Activated T-helper 1 cell treated with Interleukin-2 at 50 U/mL for 16 hours (primary cell): Measurements from ENCODE around the gene USP13.
"Not testable (repeated sequence)": the region's sequence is repeated elsewhere in the genome, so short reads cannot be mapped to it uniquely, and the experiment has no call there.

Experiments
- DNase-seq: peaks from one replicate; pipeline ENCODE4 v3.0.0-alpha.2; 2020; ENCODE audit warnings: low read depth

The USP13 gene

DNA sequence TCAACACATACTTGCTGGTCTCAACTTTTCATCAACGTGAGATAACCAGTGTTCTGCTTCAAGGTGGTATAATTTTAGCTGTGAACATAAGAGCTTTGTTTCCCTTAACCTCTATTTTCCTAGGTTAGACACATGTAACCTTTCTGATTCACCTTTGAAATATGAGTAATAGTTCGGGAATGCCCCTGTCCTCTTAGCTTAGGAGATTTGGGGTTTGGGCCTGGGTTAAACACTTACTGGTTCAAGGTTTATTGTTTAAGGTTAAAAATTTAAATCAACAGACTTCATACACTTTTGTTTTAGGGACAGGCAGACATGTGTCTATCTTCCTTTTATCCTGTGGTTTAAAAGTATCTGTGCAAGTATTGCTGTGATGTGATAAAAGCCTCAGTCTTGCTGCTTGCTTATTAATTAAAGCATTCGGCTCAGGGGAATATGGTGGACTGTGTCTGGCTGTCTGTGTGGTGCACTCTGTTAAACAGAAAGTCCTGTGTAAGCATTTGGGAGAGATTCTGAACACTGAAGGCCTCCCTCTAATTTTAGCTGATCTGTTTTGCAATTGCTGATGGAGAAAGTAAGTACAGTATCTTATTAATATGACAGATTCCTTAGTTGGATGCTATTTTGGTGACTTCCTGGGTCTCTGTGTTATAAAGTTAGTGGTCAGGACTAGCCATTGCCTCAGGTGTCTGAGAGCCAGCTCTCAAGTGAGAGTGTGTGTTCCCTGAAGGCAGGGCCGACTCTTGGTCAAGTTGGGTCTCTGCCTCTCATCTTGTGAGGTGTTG lies 81.8 kb downstream of the USP13 start:
- DNase-seq = no peak

DNA sequence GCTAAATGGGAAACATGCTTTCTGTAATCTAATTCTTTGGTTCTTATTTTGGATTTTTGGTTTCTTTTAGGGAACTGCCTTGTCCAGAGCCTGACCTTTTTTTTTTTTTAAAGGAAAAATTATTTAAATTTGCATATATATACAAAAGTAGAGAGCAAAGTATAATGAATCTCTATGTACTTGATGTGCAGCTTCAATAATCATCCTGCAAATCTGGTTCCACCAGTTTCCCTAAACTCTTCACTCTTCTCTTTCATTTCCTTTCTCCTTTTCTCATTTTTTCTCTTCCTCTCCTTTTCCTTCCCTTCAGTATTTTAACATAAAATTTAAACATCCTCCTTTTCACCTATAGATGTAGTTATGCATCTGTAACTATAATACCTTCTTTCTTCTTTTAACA lies 82.5 kb downstream of the USP13 start:
- no peak for DNase-seq

DNA sequence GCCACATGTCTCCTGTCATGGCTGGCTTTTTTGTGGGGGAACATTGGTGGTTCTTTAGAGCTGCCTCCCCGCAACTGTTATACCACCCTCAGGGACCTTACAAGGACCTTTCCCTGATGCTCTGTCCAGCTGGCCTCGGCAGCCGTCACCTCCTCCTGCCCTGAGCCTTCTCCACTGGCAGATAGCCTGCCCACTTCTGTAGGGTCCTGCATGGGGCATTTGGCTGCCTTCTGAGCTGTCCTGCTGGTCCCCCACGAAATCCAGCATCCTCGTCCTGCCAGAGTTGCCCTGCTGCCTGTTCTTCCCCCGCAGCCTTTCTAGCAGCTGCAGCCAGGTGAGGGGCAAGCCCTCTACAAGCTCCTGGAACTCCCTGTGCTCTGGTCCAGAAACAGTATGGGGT lies 86.2 kb downstream of the USP13 start:
- no peak for DNase-seq

DNA sequence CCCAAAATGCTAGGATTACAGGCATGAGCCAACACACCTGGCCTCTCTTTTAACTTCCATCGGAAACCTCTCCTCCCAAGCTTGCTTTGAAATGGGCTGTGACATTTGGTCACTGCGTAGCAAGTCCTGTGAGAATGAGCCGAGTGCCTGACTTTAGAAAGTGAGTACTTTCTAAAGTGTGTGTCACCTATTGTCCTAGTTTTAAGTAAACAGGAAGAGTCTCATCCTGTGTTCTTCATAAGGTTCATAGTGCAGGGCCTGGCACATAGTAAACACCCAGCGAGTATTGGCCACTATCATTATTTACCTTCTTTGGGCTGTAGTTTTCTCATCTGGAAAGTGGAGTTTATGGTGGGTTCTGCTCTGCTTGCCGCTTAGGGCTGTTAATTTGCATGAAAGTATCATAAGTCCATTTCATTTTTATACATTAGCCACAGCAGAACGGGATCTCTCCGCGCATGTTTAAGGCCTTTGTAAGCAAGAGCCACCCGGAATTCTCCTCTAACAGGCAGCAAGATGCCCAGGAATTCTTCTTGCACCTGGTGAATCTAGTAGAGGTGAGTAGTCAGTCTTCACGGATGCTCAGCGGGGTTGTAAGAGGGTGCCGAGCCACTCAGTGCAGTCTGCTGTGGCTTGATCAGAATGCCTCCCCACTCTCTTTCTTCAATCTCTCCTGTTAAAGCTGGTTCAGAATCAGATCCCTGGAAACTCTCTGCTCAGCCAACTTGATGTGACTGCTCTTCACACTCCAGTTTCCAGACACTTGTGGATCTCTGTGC lies 87.2 kb downstream of the USP13 start:
- no peak for DNase-seq

DNA sequence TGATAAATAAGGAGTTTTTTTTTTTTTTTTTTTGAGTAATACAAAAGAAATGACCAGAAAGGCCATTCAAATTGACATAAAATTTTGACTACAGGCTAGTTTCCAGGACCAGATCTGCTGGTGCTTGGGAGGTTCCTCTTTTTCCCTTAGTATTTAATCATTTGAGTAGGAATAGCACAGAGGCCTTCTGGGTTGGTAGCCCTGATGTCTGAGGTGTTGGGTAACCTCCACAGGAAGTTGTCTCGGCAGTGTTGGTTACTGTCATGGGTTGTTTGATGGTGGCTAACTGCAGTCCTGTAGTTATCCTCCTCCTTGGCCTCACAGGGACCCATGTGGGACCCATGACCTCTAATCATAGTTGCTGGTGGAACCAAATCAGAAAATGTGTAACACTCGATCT lies 91.1 kb downstream of the USP13 start:
- no peak for DNase-seq

DNA sequence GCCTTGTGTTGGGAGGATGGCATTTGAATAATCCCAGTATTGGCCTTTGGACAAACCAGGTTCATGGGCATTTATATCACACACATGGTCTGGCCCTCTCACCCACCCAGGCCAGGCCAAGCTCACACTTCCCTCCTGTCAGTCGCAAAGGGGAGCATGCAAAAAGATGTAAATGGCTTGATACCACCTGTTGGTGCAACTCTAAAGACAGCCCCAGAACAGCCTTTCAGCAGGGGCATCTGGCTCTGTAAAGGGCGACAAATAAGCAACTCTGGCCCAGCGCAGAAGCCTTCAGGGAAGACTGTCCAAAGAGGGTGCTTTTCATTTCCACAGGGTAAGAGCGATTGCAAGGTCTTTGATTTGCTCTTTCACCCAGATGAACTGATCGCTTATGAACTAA lies 91.8 kb downstream of the USP13 start:
- no peak for DNase-seq

DNA sequence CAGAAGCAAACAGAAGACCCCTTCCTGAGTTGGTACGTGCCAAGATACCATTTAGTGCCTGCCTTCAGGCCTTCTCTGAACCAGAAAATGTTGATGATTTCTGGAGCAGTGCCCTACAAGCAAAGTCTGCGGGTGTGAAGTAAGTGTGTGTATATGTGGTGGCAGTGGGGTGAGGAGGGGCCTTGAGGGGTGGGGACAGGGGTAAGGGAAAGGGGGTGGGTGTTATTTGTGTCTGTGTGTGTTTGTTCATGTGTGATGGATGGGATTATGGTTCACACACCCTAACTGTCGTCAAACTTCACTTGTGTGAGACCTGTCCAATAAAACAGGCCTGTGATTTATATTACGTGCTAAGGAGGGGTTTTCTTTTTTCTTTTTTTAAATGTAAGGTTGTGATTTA lies 92.2 kb downstream of the USP13 start:
- no peak for DNase-seq

DNA sequence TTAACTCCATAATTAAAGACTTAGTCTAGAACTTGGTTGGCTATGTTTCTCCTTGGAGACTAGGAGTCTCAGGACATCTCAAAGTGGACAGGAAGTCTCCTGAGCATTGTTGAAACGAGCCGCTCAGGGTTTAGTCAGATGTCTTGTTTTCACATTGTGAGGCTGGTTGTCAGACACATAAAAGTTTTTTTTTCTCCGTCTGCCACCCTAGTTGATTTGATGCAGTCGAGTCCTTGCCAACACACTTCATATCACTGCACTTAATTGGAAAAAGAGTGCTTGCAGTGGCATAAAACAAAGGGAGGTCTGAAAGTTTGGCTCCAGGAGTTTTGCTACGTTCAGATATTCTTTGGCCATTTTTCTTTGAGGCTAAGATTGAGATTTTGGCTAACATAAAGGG lies 92.9 kb downstream of the USP13 start:
- DNase-seq = no peak

DNA sequence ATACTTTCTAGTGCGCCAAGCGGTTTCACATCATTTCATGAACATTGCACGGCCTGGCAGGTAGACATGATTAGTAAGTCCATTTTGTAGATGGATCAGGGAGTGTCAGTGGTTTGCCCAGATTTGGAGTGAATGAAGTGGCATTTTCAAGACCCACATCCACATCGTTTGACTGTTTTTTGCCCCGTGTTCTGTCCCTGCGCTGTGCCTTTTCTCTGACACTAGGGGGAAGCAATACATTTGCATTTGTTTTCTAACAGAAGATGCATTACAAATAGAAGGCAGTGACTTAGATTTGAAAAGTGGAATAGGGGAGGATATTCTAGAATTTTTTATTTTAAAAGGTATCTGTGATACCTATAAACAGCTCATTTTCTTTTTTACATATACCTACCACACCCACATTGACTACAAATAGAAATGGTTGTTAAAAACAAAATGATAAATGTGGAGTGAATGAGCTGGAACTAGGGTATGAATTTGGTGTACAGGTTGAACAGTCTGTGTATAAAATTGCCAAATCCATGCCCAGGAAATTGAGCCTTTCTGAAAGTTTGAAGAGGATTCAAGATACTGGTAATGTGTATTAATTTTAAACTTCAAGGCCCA lies 98.0 kb downstream of the USP13 start:
- DNase-seq = no peak

DNA sequence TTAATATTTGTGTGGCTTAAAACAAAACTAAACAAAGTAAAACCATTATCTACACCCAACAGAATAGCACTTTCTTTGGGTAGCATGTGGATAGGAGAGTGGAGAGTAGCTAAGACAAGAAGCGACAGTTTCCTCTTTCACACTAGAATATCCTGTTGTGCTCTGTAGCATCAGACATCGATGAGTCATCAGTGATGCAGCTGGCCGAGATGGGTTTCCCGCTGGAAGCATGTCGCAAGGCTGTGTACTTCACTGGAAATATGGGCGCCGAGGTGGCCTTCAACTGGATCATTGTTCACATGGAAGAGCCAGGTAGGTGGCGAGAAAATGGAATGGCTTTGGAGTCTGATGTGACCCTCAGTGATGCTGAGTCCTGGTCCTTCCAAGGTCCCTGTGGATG lies 108.1 kb downstream of the USP13 start:
- no peak for DNase-seq

DNA sequence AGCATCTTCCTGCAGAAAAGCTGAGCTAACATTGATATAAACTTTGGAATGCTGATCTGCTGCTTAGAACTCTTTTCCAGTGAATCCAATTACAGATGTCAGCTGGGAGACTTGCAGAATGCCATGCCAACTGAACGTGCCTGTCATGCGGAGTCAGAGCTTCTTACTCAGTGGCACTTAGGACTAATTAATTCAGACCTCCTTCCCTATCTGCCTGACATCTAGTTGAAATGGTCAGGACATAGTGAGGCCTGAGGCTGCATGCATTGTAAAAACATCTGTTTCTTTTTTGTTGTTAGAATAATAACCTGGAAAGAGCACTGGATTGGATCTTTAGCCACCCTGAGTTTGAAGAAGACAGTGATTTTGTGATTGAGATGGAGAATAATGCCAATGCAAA lies 112.6 kb downstream of the USP13 start:
- no peak for DNase-seq

DNA sequence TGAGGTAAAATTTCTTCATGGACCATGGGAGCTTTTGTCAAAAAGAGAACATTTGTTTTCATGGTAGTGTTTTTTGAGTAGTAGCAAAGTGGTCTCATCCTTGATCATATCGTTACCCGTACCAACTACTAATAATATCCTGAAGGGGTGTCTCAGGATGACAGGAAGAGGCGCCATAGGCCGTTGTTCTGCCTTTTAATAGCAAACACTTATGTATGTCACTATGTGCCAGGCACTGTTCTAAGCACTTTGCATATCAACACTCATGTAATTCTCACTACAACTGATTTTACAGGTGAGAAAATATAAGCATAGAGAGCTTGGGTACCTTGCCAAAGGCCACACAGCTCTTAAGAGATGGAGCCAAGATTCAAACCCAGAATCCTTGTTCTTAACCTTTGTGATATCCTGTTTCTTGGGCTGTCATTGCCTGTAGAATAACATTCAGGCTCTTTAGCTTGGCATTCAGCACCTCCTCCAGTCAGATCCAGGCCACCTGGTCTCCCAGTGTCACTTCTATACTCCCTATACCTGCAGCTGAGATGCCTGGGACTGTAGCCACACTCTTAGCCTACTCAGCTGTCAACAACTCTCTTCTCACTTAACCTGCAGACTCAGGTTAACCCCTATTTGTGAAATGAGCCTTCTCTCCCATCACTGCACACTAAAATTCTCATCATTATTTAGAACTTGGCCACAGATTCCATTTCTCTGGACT lies 113.7 kb downstream of the USP13 start:
- DNase-seq = no peak

DNA sequence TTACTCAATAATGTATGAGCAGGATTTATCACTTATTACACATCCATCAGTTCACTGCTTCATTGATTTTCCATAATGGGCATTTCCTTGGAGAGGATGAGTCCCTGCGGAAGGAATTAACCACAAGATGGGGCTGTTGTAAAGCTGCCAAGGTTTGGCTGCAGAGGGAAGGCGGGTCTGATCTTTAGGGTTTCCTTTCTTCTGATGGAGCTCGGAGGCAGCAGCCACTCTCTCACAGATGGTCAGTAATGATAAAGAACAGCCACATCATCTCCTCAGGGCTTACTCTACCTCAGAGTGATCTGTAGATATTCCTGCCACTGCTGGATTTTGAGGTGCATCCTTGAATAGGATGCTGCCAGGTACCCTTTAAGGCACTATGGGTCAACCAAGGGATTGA lies 115.2 kb downstream of the USP13 start:
- no peak for DNase-seq

DNA sequence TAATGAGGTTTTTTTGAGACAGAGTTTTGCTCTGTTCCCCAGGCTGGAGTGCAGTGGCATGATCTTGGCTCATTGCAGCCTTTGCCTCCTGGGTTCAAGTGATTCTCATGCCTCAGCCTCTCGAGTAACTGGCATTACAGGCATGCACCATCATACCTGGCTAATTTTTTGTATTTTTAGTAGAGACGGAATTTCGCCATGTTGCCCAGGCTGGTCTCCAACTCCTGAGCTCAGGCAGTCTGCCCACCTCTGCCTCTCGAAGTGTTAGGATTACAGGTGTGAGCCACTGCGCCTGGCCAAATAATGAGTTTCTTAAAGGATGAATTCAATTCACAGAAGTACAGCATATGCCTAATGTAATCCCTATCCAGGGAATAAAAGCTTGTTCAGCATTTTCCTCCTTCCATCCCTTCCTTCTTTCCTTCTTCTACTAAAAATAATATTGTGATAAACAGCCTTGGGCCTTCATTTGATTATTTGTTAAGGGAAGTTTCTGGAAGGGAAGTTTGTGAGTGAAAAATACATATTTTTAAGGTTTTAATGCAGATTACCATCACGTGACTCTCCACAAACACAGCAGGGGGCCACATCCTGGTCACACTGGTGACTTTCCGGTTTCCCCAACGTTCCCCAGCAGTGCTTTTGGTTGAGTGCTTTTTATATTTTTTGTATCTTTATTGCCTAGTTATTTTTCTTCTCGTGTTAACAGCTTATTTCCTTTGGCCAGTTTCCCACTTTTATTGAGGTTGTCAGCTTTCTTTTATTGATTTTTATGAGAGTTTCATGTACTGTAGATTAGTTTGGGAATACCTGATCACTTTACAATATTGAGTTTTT lies 116.8 kb downstream of the USP13 start:
- DNase-seq = no peak

DNA sequence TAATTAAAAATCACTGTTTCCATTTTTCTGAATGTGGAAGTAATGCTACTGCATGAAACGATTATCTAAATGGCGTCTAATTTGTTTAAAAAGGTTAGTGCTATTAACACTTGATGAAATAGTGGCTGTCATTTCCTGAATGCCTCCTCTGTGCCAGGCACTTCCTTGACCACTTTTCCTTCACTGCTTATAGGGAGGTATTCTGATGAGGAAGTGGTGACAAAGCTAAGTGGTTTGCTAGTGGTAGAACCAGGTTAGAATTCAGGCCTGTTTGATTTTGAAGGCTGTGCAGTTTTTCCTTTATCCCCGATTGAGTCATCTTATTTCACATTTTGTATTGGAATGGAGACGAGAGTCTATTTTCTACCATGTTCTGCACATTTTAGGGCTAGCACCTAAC lies 119.0 kb downstream of the USP13 start:
- DNase-seq = no peak

DNA sequence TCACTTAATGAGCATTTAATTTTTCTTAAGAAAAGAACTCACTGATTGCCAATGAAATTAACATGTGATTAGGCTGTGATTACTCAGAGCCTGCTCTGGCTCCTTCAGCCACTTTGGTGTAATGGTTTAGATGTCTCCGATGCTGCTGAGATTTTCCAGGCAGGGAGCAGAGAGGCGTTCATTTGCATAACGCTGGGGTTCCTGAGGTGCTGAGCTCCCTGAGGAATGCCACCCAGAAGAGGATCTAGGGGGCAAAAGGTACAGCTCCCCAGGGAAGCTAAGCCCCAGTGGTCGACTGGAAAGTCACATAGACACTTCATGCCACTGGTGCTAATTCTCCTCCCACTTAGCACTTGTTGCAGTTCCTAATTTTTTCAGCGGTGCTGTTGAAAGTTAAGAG lies 119.5 kb downstream of the USP13 start:
- no peak for DNase-seq

DNA sequence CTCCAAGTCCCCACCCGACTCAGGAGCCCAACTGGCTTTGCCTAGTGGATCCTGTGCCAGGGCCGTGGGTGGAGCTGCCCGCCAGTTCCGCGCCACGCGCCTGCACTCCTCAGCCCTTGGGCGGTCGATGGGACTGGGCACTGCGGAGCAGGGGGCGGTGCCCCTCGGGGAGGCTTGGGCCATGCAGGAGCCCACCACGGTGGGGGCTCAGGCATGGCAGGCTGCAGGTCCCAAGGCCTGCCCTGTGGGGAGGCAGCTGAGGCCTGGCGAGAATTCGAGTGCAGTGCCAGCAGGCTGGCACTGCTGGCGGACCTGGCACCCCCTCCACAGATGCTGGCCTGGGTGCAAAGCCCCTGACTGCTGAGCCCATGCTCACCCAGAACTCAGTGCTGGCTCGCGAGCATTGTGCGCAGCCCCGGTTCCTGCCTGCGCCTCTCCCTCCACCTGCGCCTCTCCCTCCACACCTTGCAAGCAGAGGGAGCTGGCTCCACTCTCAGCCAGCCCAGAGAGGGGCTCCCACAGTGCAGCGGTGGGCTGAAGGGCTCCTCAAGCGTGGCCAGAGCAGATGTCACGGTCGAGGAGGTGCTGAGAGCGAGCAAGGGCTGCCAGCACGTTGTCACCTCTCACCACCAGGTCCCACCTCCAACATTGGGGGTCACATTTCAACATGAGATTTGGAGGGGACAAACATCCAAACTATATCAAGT lies 122.7 kb downstream of the USP13 start:
- DNase-seq = no peak

DNA sequence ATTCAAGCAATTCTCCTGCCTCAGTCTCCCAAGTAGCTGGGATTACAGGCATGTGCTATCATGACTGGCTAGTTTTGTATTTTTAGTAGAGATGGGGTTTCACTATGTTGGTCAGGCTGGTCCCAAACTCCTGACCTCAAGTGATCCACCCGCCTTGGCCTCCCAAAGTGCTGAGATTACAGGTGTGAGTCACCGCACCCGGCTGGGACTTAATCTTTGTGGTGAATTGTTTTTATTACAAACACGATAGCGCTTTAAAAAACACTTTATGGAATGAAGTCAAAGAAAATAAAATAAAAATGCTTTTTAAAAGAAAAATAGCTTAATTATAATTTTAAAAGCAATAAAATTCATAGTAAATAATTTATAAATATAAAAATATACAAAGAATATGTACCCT lies 130.0 kb downstream of the USP13 start:
- not testable (repeated sequence) for DNase-seq

DNA sequence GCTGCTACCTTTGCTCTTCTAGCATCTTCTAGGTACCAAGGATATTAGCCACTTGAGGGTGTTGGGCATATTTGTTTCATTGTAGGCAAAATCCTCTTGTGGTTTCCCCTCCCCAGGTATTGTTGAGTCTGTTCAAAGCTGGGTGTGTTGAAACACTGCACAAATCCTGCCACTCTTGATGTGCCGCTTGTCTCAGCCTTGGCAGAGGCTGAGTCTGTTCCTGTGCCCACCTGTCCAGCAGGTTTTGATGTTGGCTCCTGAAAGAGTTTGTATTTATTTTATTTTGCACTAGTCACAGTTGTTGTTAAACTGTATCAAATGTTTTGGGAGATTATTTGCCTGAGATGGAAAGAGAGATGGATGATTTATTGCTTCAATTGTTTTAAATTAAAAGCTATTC lies 136.2 kb downstream of the USP13 start:
- DNase-seq = no peak

DNA sequence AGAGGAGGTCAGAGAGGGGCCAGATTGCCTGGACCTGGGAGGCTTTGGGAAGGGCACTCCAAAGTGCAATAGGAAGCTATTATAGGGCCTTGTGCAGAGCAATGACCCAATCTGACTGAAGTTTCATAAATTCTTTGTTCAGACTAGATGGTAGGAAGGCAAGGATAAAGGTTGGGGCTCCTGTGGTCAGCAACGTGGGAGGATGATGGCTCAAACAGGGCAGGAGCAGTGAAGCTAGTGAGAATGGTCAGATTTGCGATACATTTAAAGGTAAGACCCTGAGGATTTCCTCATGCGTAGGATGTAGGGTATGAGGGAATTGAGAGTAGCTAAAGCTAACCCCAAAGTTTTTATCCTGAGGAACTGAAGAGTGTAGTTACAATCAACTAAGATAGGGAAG lies 139.0 kb downstream of the USP13 start:
- no peak for DNase-seq

DNA sequence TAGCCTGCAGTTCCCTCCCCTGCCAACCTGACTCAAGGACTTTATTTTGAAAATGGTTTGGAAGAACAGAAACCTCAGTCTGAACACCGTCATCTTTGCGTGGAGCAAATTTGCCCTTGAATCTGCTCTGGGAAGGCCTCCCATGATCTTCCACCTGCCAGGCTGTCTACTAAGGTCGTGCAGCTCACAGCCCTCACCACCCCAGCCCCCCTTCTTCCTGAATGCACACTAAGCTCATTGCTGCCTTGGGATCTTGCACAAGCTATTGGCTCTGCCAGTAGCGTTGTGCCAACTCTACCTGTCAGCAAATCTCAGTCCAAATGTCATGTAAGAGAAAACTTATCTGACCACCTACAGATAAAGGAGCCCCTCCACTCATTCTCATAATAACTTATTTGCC lies 141.5 kb downstream of the USP13 start:
- no peak for DNase-seq
